Uterus (tissue), 2 donors: ENCODE data around the gene ARF5.

Experiments used
- CTCF ChIP-seq, 4 experiments: fragments of 200-600 bp in 2 of 4; fragments of 450-650 bp in 2 of 4; sonication (generic) in 2 of 4; IDR thresholded peaks; one replicate each; pipeline ENCODE4 v1.5.1; 2016 to 2019; ENCODE audit warnings: antibody characterized with exemption in 4 of 4, mild to moderate bottlenecking in 2 of 4, moderate library complexity in 1 of 4
- POLR2A ChIP-seq, 2 donors: fragments of 450-650 bp; IDR thresholded peaks; one replicate each; pipeline ENCODE4 v1.6.1; 2016; ENCODE audit warnings: antibody characterized with exemption in 2 of 2, mild to moderate bottlenecking in 1 of 2, moderate library complexity in 1 of 2

GRCh38 chr7:127580612-127581011, 7.6 kb upstream of the ARF5 start:
- TF ChIP-seq CTCF (IDR thresholded peaks at IDR 0.05) = no peak
- TF ChIP-seq POLR2A (IDR thresholded peaks at IDR 0.05) = no peak
